Keratinocyte (primary cell): ENCODE results near the gene PCSK6. TPM values are rescaled to one million over a fixed set of nuclear protein-coding genes. Genes with fewer than 3 reads are reported as not detected.
A peak's percentile ranks its signal among the peaks of the same experiment; 100 is the strongest.

Source experiments
- DNase-seq: peaks from one replicate; pipeline ENCODE4 v3.0.0-alpha.2; 2011; ENCODE audit warnings: low read depth, missing footprints, low spot score
- FAIRE-seq: peaks from 2 replicates; lab custom pipeline; 2011; peaks lifted over from hg19 to GRCh38; lab: Jason Lieb, UNC
- H2AFZ ChIP-seq: 2 replicates; pipeline ENCODE4 v1.6.0; 2012; ENCODE audit warnings: low read length, control low read depth, inconsistent platforms; ENCODE audit not compliant: control insufficient read depth
- H3K27ac ChIP-seq: 2 replicates; pipeline ENCODE4 v1.5.1; 2011; ENCODE audit warnings: low read length; ENCODE audit not compliant: control insufficient read depth, insufficient read depth
- H3K27me3 ChIP-seq: 3 replicates; pipeline ENCODE4 v1.6.0; 2011; ENCODE audit warnings: low read length; ENCODE audit not compliant: control insufficient read depth, insufficient read depth; ENCODE audit errors: extremely low read depth
- H3K36me3 ChIP-seq, 2 experiments: 2 replicates in 1 of 2; 3 replicates in 1 of 2; pipeline ENCODE4 v1.5.1; 2011; ENCODE audit warnings: low read length in 2 of 2, mild to moderate bottlenecking in 1 of 2; ENCODE audit not compliant: control insufficient read depth in 2 of 2, insufficient read depth in 2 of 2; ENCODE audit errors: extremely low read depth in 1 of 2
- H3K4me1 ChIP-seq: 3 replicates; pipeline ENCODE4 v1.5.1; 2011; ENCODE audit warnings: low read length; ENCODE audit not compliant: control insufficient read depth, insufficient read depth; ENCODE audit errors: extremely low read depth
- H3K4me2 ChIP-seq: 3 replicates; pipeline ENCODE4 v1.6.0; 2011; ENCODE audit warnings: low read depth, low read length; ENCODE audit not compliant: control insufficient read depth, insufficient read depth; ENCODE audit errors: extremely low read depth
- H3K4me3 ChIP-seq, 3 experiments: fragments of 200-600 bp in 1 of 3; sonication (generic) in 1 of 3; 2 replicates in 2 of 3; 3 replicates in 1 of 3; pipeline ENCODE4 v1.5.1; 2011 to 2016; ENCODE audit warnings: low read length in 3 of 3, mild to moderate bottlenecking in 3 of 3, control low read depth in 2 of 3, inconsistent platforms in 1 of 3, low read depth in 1 of 3, mixed read lengths in 1 of 3, mixed run types in 1 of 3, moderate library complexity in 1 of 3; ENCODE audit not compliant: control insufficient read depth in 2 of 3, insufficient read depth in 2 of 3; ENCODE audit errors: extremely low read depth in 1 of 3
- H3K79me2 ChIP-seq: 2 replicates; pipeline ENCODE4 v1.6.0; 2012; ENCODE audit warnings: low read length; ENCODE audit not compliant: control insufficient read depth, insufficient read depth
- H3K9ac ChIP-seq: 3 replicates; pipeline ENCODE4 v1.6.0; 2011; ENCODE audit warnings: low read length; ENCODE audit not compliant: control insufficient read depth, insufficient read depth; ENCODE audit errors: extremely low read depth
- H3K9me1 ChIP-seq: 3 replicates; pipeline ENCODE4 v1.6.0; 2011; ENCODE audit warnings: low read length; ENCODE audit not compliant: control insufficient read depth, insufficient read depth; ENCODE audit errors: extremely low read depth
- H3K9me3 ChIP-seq: 2 replicates; pipeline ENCODE4 v1.5.1; 2012; ENCODE audit warnings: low read depth, low read length; ENCODE audit not compliant: control insufficient read depth
- H4K20me1 ChIP-seq: 3 replicates; pipeline ENCODE4 v1.6.0; 2011; ENCODE audit warnings: low read length; ENCODE audit not compliant: control insufficient read depth, insufficient read depth; ENCODE audit errors: extremely low read depth
- CTCF ChIP-seq, 3 experiments: IDR thresholded peaks in 1 of 3; conservative IDR thresholded peaks in 1 of 3; optimal IDR thresholded peaks in 1 of 3; 2 replicates in 2 of 3; 3 replicates in 1 of 3; pipeline versions ENCODE3 to v1.5.1; 2011; ENCODE audit warnings: low read length in 3 of 3, mild to moderate bottlenecking in 3 of 3, moderate library complexity in 2 of 3, control low read depth in 1 of 3, inconsistent platforms in 1 of 3; ENCODE audit not compliant: insufficient read depth in 2 of 3; ENCODE audit errors: extremely low read depth in 1 of 3
- EZH2 ChIP-seq: IDR thresholded peaks from one replicate; pipeline ENCODE4 v1.6.1; 2012; ENCODE audit warnings: inconsistent platforms, mild to moderate bottlenecking, low read length, moderate library complexity
- dilution Hi-C: fragments of 300-500 bp; cut with MboI; formaldehyde crosslinking; loops from one replicate; pipeline ENCODE4 v1.7.0; 2020; ENCODE audit warnings: low sequenced_read_pairs; ENCODE audit not compliant: extremely low pct_ligation_motif_present
- polyA plus RNA-seq, 5 experiments: library from polyadenylated mRNA; depleted of rRNA in 3 of 5; stranded (reverse) in 3 of 5; stranded (forward) in 1 of 5; unstranded in 1 of 5; fragments of >200 nt; gene quantifications; 1 replicate in 1 of 5; 2 replicates in 3 of 5; 3 replicates in 1 of 5; pipeline versions ENCODE4 v1.2.1 to v1.2.3, GENCODE V29; 2011 to 2012; ENCODE audit warnings: missing spikeins in 2 of 5, low read depth in 1 of 5, low replicate concordance in 1 of 5

PCSK6 gene
- polyA plus RNA-seq, 1 donor (not counting 4 experiments of a cell fraction or from before 2014, with no cell fraction given) = 3.1 TPM

GRCh38 chr15:101358895-101359294 lies 130.6 kb downstream of the PCSK6 start:
- H2AFZ ChIP-seq = peak overlapping the region; percentile 20
- H3K27ac ChIP-seq = peak overlapping the region; percentile 67
- FAIRE-seq (peak; percentile 99), DNase-seq (peak; percentile 99)
- no peaks in the 10 kb centered on the region for H3K79me2 ChIP-seq
- no peak for TF ChIP-seq EZH2
- no peak for TF ChIP-seq CTCF (optimal IDR thresholded peaks at IDR 0.05 in 1 of 3, IDR thresholded peaks at IDR 0.05 in 1 of 3, conservative IDR thresholded peaks at IDR 0.05 in 1 of 3; ENCODE audit: extremely low read depth in 1 of 3, insufficient read depth in 2 of 3, low read length in 3 of 3)
- peak overlapping the region in 1 of 3 experiments; percentile 8 for H3K4me3 ChIP-seq
- no peaks in the 10 kb centered on the region for H4K20me1 ChIP-seq
- no peaks in the 10 kb centered on the region for H3K9me3 ChIP-seq
- peak overlapping the region; percentile 31 for H3K9ac ChIP-seq
- dilution Hi-C loops = no loop called here
- peak overlapping the region; percentile 74 for H3K4me2 ChIP-seq
- H3K4me1 ChIP-seq = peaks cover 47% of the 10 kb centered on the region
- no peaks in the 10 kb centered on the region for H3K36me3 ChIP-seq
- H3K27me3 ChIP-seq = no peaks in the 10 kb centered on the region
- H3K9me1 ChIP-seq = peaks cover 2% of the 10 kb centered on the region

- H3K79me2 ChIP-seq = no peaks in the 10 kb centered on the region
- H3K27me3 ChIP-seq = no peaks in the 10 kb centered on the region
- H3K36me3 ChIP-seq = no peaks in the 10 kb centered on the region
- H3K9ac ChIP-seq = no peak overlapping the region
- DNase-seq (no peak), FAIRE-seq (no peak)
- H3K9me3 ChIP-seq = no peaks in the 10 kb centered on the region
- peaks cover 2% of the 10 kb centered on the region for H3K9me1 ChIP-seq
- peaks cover 47% of the 10 kb centered on the region for H3K4me1 ChIP-seq
- H3K27ac ChIP-seq = no peak overlapping the region
- H4K20me1 ChIP-seq = no peaks in the 10 kb centered on the region
- no peak overlapping the region for H3K4me2 ChIP-seq
- H2AFZ ChIP-seq = no peak overlapping the region
- dilution Hi-C loops = no loop called here
- H3K4me3 ChIP-seq = no peak overlapping the region
- TF ChIP-seq EZH2 (no peak), CTCF (optimal IDR thresholded peaks at IDR 0.05 in 1 of 3, IDR thresholded peaks at IDR 0.05 in 1 of 3, conservative IDR thresholded peaks at IDR 0.05 in 1 of 3; ENCODE audit: extremely low read depth in 1 of 3, insufficient read depth in 2 of 3, low read length in 3 of 3) (no peak)
Observed at GRCh38 chr15:101357885-101358284, 131.6 kb downstream of the PCSK6 start.
